Panc1 (cell line): ENCODE measurements around the gene BRD2. TPM values are rescaled to one million over a fixed set of nuclear protein-coding genes. Genes with fewer than 3 reads are reported as not detected.

Experiments used
- ATAC-seq: fragments of 200-7000 bp; cut with Tn5 transposase; 2 replicates; pipeline ENCODE4 v1.9.1; 2020; ENCODE audit warnings: mild to moderate bottlenecking, moderate library complexity
- BruUV-seq: library from RNA; stranded (reverse); fragments of 400-500 nt; replicated peaks from 2 replicates; lab custom pipeline; 2021; lab: Mats Ljungman, UMichigan
- CTCF ChIA-PET: fragments of 300-600 bp; sonication (Branson Sonifier 250); formaldehyde crosslinking; loops from one replicate; lab custom pipeline; 2022; ENCODE audit warnings: antibody characterized with exemption; lab: Charles Lee
- POLR2A ChIA-PET: fragments of 300-600 bp; sonication (Branson Sonifier 250); formaldehyde crosslinking; loops from one replicate; lab custom pipeline; 2022; ENCODE audit warnings: antibody characterized with exemption; lab: Charles Lee
- DNase-seq: peaks from one replicate; pipeline ENCODE4 v3.0.0-alpha.2; 2010; ENCODE audit warnings: low read depth, low spot score
- H3K27ac ChIP-seq: 2 replicates; pipeline ENCODE4 v1.5.1; 2011; ENCODE audit warnings: mild to moderate bottlenecking, low read length, inconsistent platforms
- H3K27me3 ChIP-seq: fragments of 200-500 bp; sonication (Bioruptor generic); 2 replicates; pipeline ENCODE4 v1.6.0; 2014; ENCODE audit warnings: low read length, inconsistent platforms; ENCODE audit not compliant: control insufficient read depth, insufficient read depth
- H3K36me3 ChIP-seq: fragments of 200-500 bp; sonication (Bioruptor generic); 2 replicates; pipeline ENCODE4 v1.5.1; 2014; ENCODE audit warnings: inconsistent platforms, mild to moderate bottlenecking, low read length, moderate library complexity; ENCODE audit not compliant: control insufficient read depth, insufficient read depth
- H3K4me1 ChIP-seq: 2 replicates; pipeline ENCODE4 v1.5.1; 2011; ENCODE audit warnings: inconsistent platforms, mild to moderate bottlenecking, low read length, moderate library complexity; ENCODE audit not compliant: control insufficient read depth, insufficient read depth
- H3K4me3 ChIP-seq, 2 experiments: 2 replicates each; pipeline ENCODE4 v1.5.1; 2011 to 2012; ENCODE audit warnings: low read depth in 2 of 2, low read length in 2 of 2, mild to moderate bottlenecking in 2 of 2, inconsistent platforms in 1 of 2, moderate library complexity in 1 of 2
- H3K9me3 ChIP-seq: fragments of 200-500 bp; sonication (Bioruptor generic); 2 replicates; pipeline ENCODE4 v1.5.1; 2014; ENCODE audit warnings: low read depth, mild to moderate bottlenecking, inconsistent platforms, low read length, moderate library complexity; ENCODE audit not compliant: control insufficient read depth, insufficient read depth
- CTCF ChIP-seq: fragments of 450-650 bp; IDR thresholded peaks from 2 replicates; pipeline ENCODE4 v1.5.1; 2017; ENCODE audit warnings: mild to moderate bottlenecking
- REST ChIP-seq, 2 experiments: IDR thresholded peaks; 2 replicates each; pipeline ENCODE4 v1.6.1; 2011 to 2012; ENCODE audit warnings: low read depth in 2 of 2, control low read depth in 1 of 2, low read length in 1 of 2, mild to moderate bottlenecking in 1 of 2, moderate library complexity in 1 of 2; ENCODE audit not compliant: insufficient read depth in 1 of 2
- SIN3A ChIP-seq: IDR thresholded peaks from 2 replicates; pipeline ENCODE4 v1.6.1; 2012; ENCODE audit warnings: low read depth, mild to moderate bottlenecking, low read length, moderate library complexity, borderline replicate concordance; ENCODE audit not compliant: insufficient read depth
- TCF7L2 ChIP-seq: IDR thresholded peaks from 2 replicates; pipeline ENCODE4 v1.6.1; 2011; ENCODE audit warnings: mild to moderate bottlenecking, low read depth, low read length, inconsistent platforms
- in situ Hi-C: cut with HindIII; loops from 2 replicates; pipeline ENCODE4 v1.10.0; 2016; ENCODE audit warnings: low sequenced_read_pairs, low pct_unique_long_range_greater_than_20kb
- intact Hi-C: fragments of 100-400 bp; cut with micrococcal nuclease; formaldehyde crosslinking; loops from one replicate; pipeline ENCODE4 v1.10.0; 2022; ENCODE audit not compliant: unreplicated experiment
- total RNA-seq: library from RNA; stranded (reverse); gene quantifications from one replicate; pipeline ENCODE4 v1.2.1, GENCODE V29; 2021; ENCODE audit not compliant: unreplicated experiment

Gene BRD2
- total RNA-seq, 1 experiment from 2014 or later: 209 TPM

GRCh38 chr6:32993363-32993973 is 25.1 kb downstream of the BRD2 start:
- Histone ChIP-seq H3K27ac (no peak overlapping the region), H3K27me3 (peaks cover 6% of the 10 kb centered on the region; the same call in 1 of the 2 replicates), H3K9me3 (no peaks in the 10 kb centered on the region), H3K4me3 (no peak overlapping the region), H3K36me3 (no peaks in the 10 kb centered on the region), H3K4me1 (no peaks in the 10 kb centered on the region)
- no TSS peak for BruUV-seq
- intact Hi-C loops: no loop called here
- DNase-seq: no peak
- TF ChIP-seq SIN3A (no peak), CTCF (no peak), TCF7L2 (no peak), REST (IDR thresholded peaks at IDR 0.05; ENCODE audit: insufficient read depth in 1 of 2, low read depth in 2 of 2, low read length in 1 of 2) (no peak)
- ChIA-PET POLR2A (no interaction called here), CTCF (interaction anchor here (0.7 kb wide), 1 partner anchor 22 kb away, joined by 9 read pairs; no protein-coding TSS in a partner anchor)
- no peak for ATAC-seq
- in situ Hi-C loops: no loop called here

GRCh38 chr6:32995448-32995847 is 27.1 kb downstream of the BRD2 start:
- ChIA-PET CTCF (no interaction called here), POLR2A (no interaction called here)
- H3K36me3 ChIP-seq: no peaks in the 10 kb centered on the region
- DNase-seq: no peak
- no peaks in the 10 kb centered on the region for H3K9me3 ChIP-seq
- H3K27me3 ChIP-seq: peaks cover 6% of the 10 kb centered on the region; the same call in 1 of the 2 replicates
- intact Hi-C loops: no loop called here
- no peak overlapping the region for H3K27ac ChIP-seq
- H3K4me3 ChIP-seq: no peak overlapping the region
- BruUV-seq: no TSS peak
- no peak for ATAC-seq
- TF ChIP-seq SIN3A: no peak
- no peaks in the 10 kb centered on the region for H3K4me1 ChIP-seq
- in situ Hi-C loops: no loop called here

- Histone ChIP-seq H3K4me1 (no peaks in the 10 kb centered on the region), H3K27me3 (peaks cover 22% of the 10 kb centered on the region; the same call in 1 of the 2 replicates), H3K4me3 (no peak overlapping the region), H3K27ac (no peak overlapping the region), H3K9me3 (no peaks in the 10 kb centered on the region), H3K36me3 (no peaks in the 10 kb centered on the region)
- ATAC-seq: peak; percentile 78
- no peak for TF ChIP-seq TCF7L2
- peak; percentile 50; the same call in 1 of the 2 replicates for TF ChIP-seq CTCF
- no TSS peak for BruUV-seq
- no peak for DNase-seq
- CTCF ChIA-PET: no interaction called here
- intact Hi-C loops: no loop called here
- in situ Hi-C loops: no loop called here
- POLR2A ChIA-PET: no interaction called here
Measured at GRCh38 chr6:33000055-33000454, 31.7 kb downstream of the BRD2 start.
